Lung microvascular endothelial cell (primary cell): ENCODE results near the gene PDGFRA. TPM values are rescaled to one million over a fixed set of nuclear protein-coding genes. Genes with fewer than 3 reads are reported as not detected.
A peak's percentile ranks its signal among the peaks of the same experiment; 100 is the strongest.

ENCODE experiments used
- DNase-seq, 2 donors: peaks; one replicate each; pipeline versions ENCODE4 v3.0.0 to v3.0.0-alpha.2; 2010; ENCODE audit warnings: low read depth in 2 of 2
- total RNA-seq: library from RNA; depleted of rRNA; stranded (reverse); fragments of >200 nt; gene quantifications from 2 replicates; pipeline ENCODE4 v1.2.1, GENCODE V29; 2014

The PDGFRA gene
- 0.20 and 0.44 TPM in 2 replicates for total RNA-seq

GRCh38 chr4:54228961-54229501 lies at the start of gene PDGFRA:
Gene PDGFRA (plus strand): TSS chr4:54229293. CDS start chr4:54258769, 29,476 bp downstream.
- DNase-seq: no peak

- no peak for DNase-seq
These were observed 44.5 kb upstream of the PDGFRA start for GRCh38 chr4:54184581-54184980.

- no peak for DNase-seq
These were observed 43.9 kb upstream of the PDGFRA start for GRCh38 chr4:54185044-54185780.

GRCh38 chr4:54185866-54186265 lies 43.2 kb upstream of the PDGFRA start:
- no peak for DNase-seq

GRCh38 chr4:54186371-54186770 lies 42.7 kb upstream of the PDGFRA start:
- DNase-seq: no peak

- DNase-seq: peak; percentile 17 to 77
These were observed 41.9 kb upstream of the PDGFRA start for GRCh38 chr4:54187148-54187547.

GRCh38 chr4:54189140-54189539 lies 40.0 kb upstream of the PDGFRA start:
- no peak for DNase-seq

GRCh38 chr4:54192811-54193210 lies 36.3 kb upstream of the PDGFRA start:
- DNase-seq: no peak

- DNase-seq: no peak
These were observed 31.2 kb upstream of the PDGFRA start for GRCh38 chr4:54197926-54198325.

GRCh38 chr4:54199919-54200318 lies 29.2 kb upstream of the PDGFRA start:
- no peak for DNase-seq

- DNase-seq: no peak
These were observed 19.5 kb upstream of the PDGFRA start for GRCh38 chr4:54209617-54210016.

GRCh38 chr4:54213001-54213400 lies 16.1 kb upstream of the PDGFRA start:
- no peak for DNase-seq

GRCh38 chr4:54213761-54214160 lies 15.3 kb upstream of the PDGFRA start:
- DNase-seq: peak in 1 of 2 donors; percentile 30

- no peak for DNase-seq
These were observed 13.6 kb upstream of the PDGFRA start for GRCh38 chr4:54215379-54216077.

GRCh38 chr4:54217642-54218495 lies 11.2 kb upstream of the PDGFRA start:
- DNase-seq: peak; percentile 81 to 85

- DNase-seq: no peak
These were observed 10.4 kb upstream of the PDGFRA start for GRCh38 chr4:54218736-54219135.

GRCh38 chr4:54224996-54225597 lies 4.0 kb upstream of the PDGFRA start:
- no peak for DNase-seq

- peak in 1 of 2 donors; percentile 5 for DNase-seq
These were observed 3.3 kb upstream of the PDGFRA start for GRCh38 chr4:54225598-54226403.

GRCh38 chr4:54226404-54227255 lies 2.5 kb upstream of the PDGFRA start:
- peak; percentile 7 to 16 for DNase-seq
